ENCODE results near the gene CCDC169. TPM values are rescaled to one million over a fixed set of nuclear protein-coding genes. Genes with fewer than 3 reads are reported as not detected.

The CCDC169 gene
- total RNA-seq, 4 donors from 2014 or later, result 0.48 to 0.55 TPM; not detected in 2

GRCh38 chr13:36207672-36208071 is 89.9 kb downstream of the CCDC169 start:
- Histone ChIP-seq H3K9me3 (no peaks in the 10 kb centered on the region), H3K4me1 (no peaks in the 10 kb centered on the region), H3K27ac (no peak overlapping the region), H3K4me3 (no peak overlapping the region), H3K27me3 (no peaks in the 10 kb centered on the region), H3K36me3 (no peaks in the 10 kb centered on the region)
- no peak for TF ChIP-seq POLR2A (IDR thresholded peaks at IDR 0.05)
- WGBS, 2 donors (ENCODE audit: low coverage in 1 of 2), result 80 to 82% methylated on average over 5 of the region's 5 CpGs
- no peak for DNase-seq
- in situ Hi-C loops (cut with MboI; ENCODE audit: low pct_ligation_motif_present in 1 of 4, low pct_unique_long_range_greater_than_20kb in 1 of 4, low sequenced_read_pairs in 3 of 4), result no loop called here
- intact Hi-C loops (cut with DNase I; ENCODE audit: low total_unique reads), result no loop called here

- no peak for TF ChIP-seq POLR2AphosphoS5 (IDR thresholded peaks at IDR 0.05)
- TF ChIP-seq EP300 (IDR thresholded peaks at IDR 0.05; ENCODE audit: low read depth), result no peak
- TF ChIP-seq POLR2A (IDR thresholded peaks at IDR 0.05), result no peak
- no peak for TF ChIP-seq CTCF (IDR thresholded peaks at IDR 0.05)
Measured at GRCh38 chr13:36193151-36193855, 104.3 kb downstream of the CCDC169 start.

GRCh38 chr13:36192166-36192565 is 105.4 kb downstream of the CCDC169 start:
- Histone ChIP-seq H3K27ac (no peak overlapping the region), H3K4me1 (no peaks in the 10 kb centered on the region), H3K9me3 (no peaks in the 10 kb centered on the region), H3K36me3 (no peaks in the 10 kb centered on the region), H3K27me3 (no peaks in the 10 kb centered on the region), H3K4me3 (no peak overlapping the region)
- DNase-seq, result no peak
- in situ Hi-C loops (cut with MboI; ENCODE audit: low pct_ligation_motif_present in 1 of 4, low pct_unique_long_range_greater_than_20kb in 1 of 4, low sequenced_read_pairs in 3 of 4), result no loop called here
- no peak for TF ChIP-seq CTCF (IDR thresholded peaks at IDR 0.05)
- no peak for TF ChIP-seq EP300 (IDR thresholded peaks at IDR 0.05; ENCODE audit: low read depth)
- TF ChIP-seq POLR2A (IDR thresholded peaks at IDR 0.05), result no peak
- TF ChIP-seq POLR2AphosphoS5 (IDR thresholded peaks at IDR 0.05), result no peak
- intact Hi-C loops (cut with DNase I; ENCODE audit: low total_unique reads), result no loop called here
- WGBS, 2 donors (ENCODE audit: low coverage in 1 of 2), result 56 to 68% methylated on average over 6 of the region's 6 CpGs

More at GRCh38 chr13:36193151-36193855, 104.3 kb downstream of the CCDC169 start:
- H3K27me3 ChIP-seq, result no peaks in the 10 kb centered on the region
- no peaks in the 10 kb centered on the region for H3K4me1 ChIP-seq
- in situ Hi-C loops (cut with MboI; ENCODE audit: low pct_ligation_motif_present in 1 of 4, low pct_unique_long_range_greater_than_20kb in 1 of 4, low sequenced_read_pairs in 3 of 4) (no loop called here), intact Hi-C loops (cut with DNase I; ENCODE audit: low total_unique reads) (no loop called here)
- H3K9me3 ChIP-seq, result no peaks in the 10 kb centered on the region
- no peak overlapping the region for H3K4me3 ChIP-seq
- 70 to 89% methylated on average over 1 of the region's 1 CpG for WGBS, 2 donors (ENCODE audit: low coverage in 1 of 2)
- H3K36me3 ChIP-seq, result no peaks in the 10 kb centered on the region
- DNase-seq, result no peak
- H3K27ac ChIP-seq, result no peak overlapping the region

- in situ Hi-C loops (cut with MboI; ENCODE audit: low pct_ligation_motif_present in 1 of 4, low pct_unique_long_range_greater_than_20kb in 1 of 4, low sequenced_read_pairs in 3 of 4) (no loop called here), intact Hi-C loops (cut with DNase I; ENCODE audit: low total_unique reads) (no loop called here)
- no peak overlapping the region for H3K27ac ChIP-seq
- H3K36me3 ChIP-seq, result no peaks in the 10 kb centered on the region
- WGBS, 2 donors (ENCODE audit: low coverage in 1 of 2), result 68 to 86% methylated on average over 3 of the region's 3 CpGs
- no peaks in the 10 kb centered on the region for H3K27me3 ChIP-seq
- DNase-seq, result no peak
- no peaks in the 10 kb centered on the region for H3K4me1 ChIP-seq
- no peaks in the 10 kb centered on the region for H3K9me3 ChIP-seq
- TF ChIP-seq EP300 (IDR thresholded peaks at IDR 0.05; ENCODE audit: low read depth), result no peak
- H3K4me3 ChIP-seq, result no peak overlapping the region
Measured at GRCh38 chr13:36190771-36191170, 106.8 kb downstream of the CCDC169 start.

GRCh38 chr13:36188441-36188840 is 109.2 kb downstream of the CCDC169 start:
- no peaks in the 10 kb centered on the region for H3K9me3 ChIP-seq
- DNase-seq, result no peak
- H3K36me3 ChIP-seq, result no peaks in the 10 kb centered on the region
- H3K4me3 ChIP-seq, result no peak overlapping the region
- no peaks in the 10 kb centered on the region for H3K4me1 ChIP-seq
- intact Hi-C loops (cut with DNase I; ENCODE audit: low total_unique reads), result no loop called here
- in situ Hi-C loops (cut with MboI; ENCODE audit: low pct_ligation_motif_present in 1 of 4, low pct_unique_long_range_greater_than_20kb in 1 of 4, low sequenced_read_pairs in 3 of 4), result no loop called here
- 80 to 89% methylated on average over 1 of the region's 1 CpG for WGBS, 2 donors (ENCODE audit: low coverage in 1 of 2)
- H3K27ac ChIP-seq, result no peak overlapping the region
- no peaks in the 10 kb centered on the region for H3K27me3 ChIP-seq
- no peak for TF ChIP-seq CTCF (IDR thresholded peaks at IDR 0.05)
- TF ChIP-seq POLR2AphosphoS5 (IDR thresholded peaks at IDR 0.05), result no peak
- no peak for TF ChIP-seq POLR2A (IDR thresholded peaks at IDR 0.05)
- TF ChIP-seq EP300 (IDR thresholded peaks at IDR 0.05; ENCODE audit: low read depth), result no peak
